ENCODE results near the gene CYTH4. TPM values are rescaled to one million over a fixed set of nuclear protein-coding genes. Genes with fewer than 3 reads are reported as not detected.

CYTH4 gene
- total and polyA plus RNA-seq, 2 of the 8 experiments (the other 6 are each of a cell fraction or from before 2014, with no cell fraction given): 0.09 TPM; not detected in 1

DNA sequence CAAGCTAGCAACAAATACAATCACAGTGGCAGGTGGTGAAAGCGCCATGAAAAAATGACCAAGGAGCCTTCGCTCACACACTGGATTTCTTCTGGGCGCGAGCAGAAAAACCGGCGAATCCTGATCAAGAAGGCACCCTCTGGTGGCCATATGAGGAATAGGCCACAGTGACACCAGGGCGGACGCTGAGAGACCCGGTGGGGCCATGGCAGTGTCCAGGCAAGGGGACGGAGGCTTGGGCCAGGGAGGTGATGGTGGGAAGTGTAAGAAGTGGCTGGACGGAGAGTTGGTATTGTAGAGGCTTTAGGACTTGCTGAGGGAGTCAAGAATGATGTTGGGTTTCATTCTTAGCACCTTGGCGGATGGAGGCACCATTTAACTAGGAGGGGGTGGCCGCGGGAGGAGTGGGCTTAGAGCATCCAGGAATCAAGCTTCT is 21.4 kb upstream of the CYTH4 start:
- Histone ChIP-seq H2BK120ac (replicated peaks; ENCODE audit: low read depth, low read length) (no peak overlapping the region), H3K23ac (ENCODE audit: insufficient read length) (no peak overlapping the region), H3K4ac (replicated peaks; ENCODE audit: insufficient read length, low read depth, low read length) (no peak overlapping the region), H3K79me2 (ENCODE audit: control insufficient read depth in 1 of 2, insufficient read depth in 2 of 2, low read length in 2 of 2) (no peaks in the 10 kb centered on the region), H3K23me2 (ENCODE audit: low read depth, low read length) (no peaks in the 10 kb centered on the region; the same call in 1 of the 2 replicates), H3K4me3 (ENCODE audit: extremely low read depth in 1 of 4, insufficient read depth in 2 of 4, low read depth in 3 of 4, low read length in 4 of 4) (no peak overlapping the region), H4K5ac (ENCODE audit: insufficient read length, low read depth, low read length) (no peak overlapping the region), H2BK20ac (ENCODE audit: low read length) (no peak overlapping the region), H3K4me2 (ENCODE audit: insufficient read depth in 1 of 2, low read depth in 2 of 2, low read length in 2 of 2) (no peak overlapping the region), H4K20me1 (replicated peaks in 1 of 2; ENCODE audit: control insufficient read depth in 1 of 2, insufficient read depth in 2 of 2, low read length in 2 of 2) (no peaks in the 10 kb centered on the region), H3K4me1 (replicated peaks in 1 of 4; ENCODE audit: control insufficient read depth in 3 of 4, insufficient read depth in 4 of 4, low read length in 3 of 4) (peaks cover 4 to 12% (median 5%) of the 10 kb centered on the region in 4 experiments), H2BK5ac (ENCODE audit: low read depth, low read length) (no peak overlapping the region), H2BK12ac (ENCODE audit: low read depth, low read length) (no peak overlapping the region), H2AK5ac (ENCODE audit: low read depth, low read length) (no peak overlapping the region), H3K9me3 (ENCODE audit: insufficient read depth in 2 of 2, low read depth in 1 of 2, low read length in 1 of 2) (peaks cover 12% of the 10 kb centered on the region in 2 experiments), H4K91ac (replicated peaks; ENCODE audit: insufficient read length, low read length) (no peak overlapping the region), H3K56ac (replicated peaks; ENCODE audit: insufficient read length, low read depth, low read length) (no peak overlapping the region), H3K9ac (replicated peaks in 1 of 4; ENCODE audit: extremely low read depth in 1 of 4, low read depth in 3 of 4, low read length in 3 of 4) (no peak overlapping the region), H3K18ac (ENCODE audit: extremely low read depth, low read length) (no peak overlapping the region), H4K8ac (ENCODE audit: extremely low read depth, insufficient read depth, low read length) (no peak overlapping the region), H2BK15ac (ENCODE audit: low read length) (0 out of 2 replicates have a peak overlapping the region, but pooled peaks have one; percentile 10), H3K27ac (ENCODE audit: low read depth, low read length) (no peak overlapping the region), H3K14ac (ENCODE audit: insufficient read length) (no peak overlapping the region), H3K36me3 (ENCODE audit: control insufficient read depth in 2 of 4, insufficient read depth in 4 of 4, low read length in 3 of 4) (no peaks in the 10 kb centered on the region), H3K27me3 (replicated peaks in 1 of 4; ENCODE audit: control insufficient read depth in 3 of 4, extremely low read depth in 1 of 4, insufficient read depth in 3 of 4, low read length in 3 of 4) (peaks cover 0 to 12% (median 7%) of the 10 kb centered on the region in 4 experiments; a peak in 2 of 7 replicates), H3K79me1 (ENCODE audit: low read depth, low read length) (no peaks in the 10 kb centered on the region), H2AFZ (ENCODE audit: low read length) (no peak overlapping the region)
- TF ChIP-seq KDM1A (IDR thresholded peaks at IDR 0.05; ENCODE audit: borderline replicate concordance, low read length) (no peak), RAD21 (IDR thresholded peaks at IDR 0.05 in 1 of 2, conservative IDR thresholded peaks at IDR 0.05 in 1 of 2; ENCODE audit: low read depth in 2 of 2, low read length in 2 of 2) (peak; percentile 62 to 75; a peak in 3 of 4 replicates), HDAC2 (IDR thresholded peaks at IDR 0.05; ENCODE audit: borderline replicate concordance in 1 of 2, low read depth in 2 of 2, low read length in 2 of 2) (peak in 1 of 2 experiments; percentile 42; a peak in 1 of 4 replicates), YY1 (IDR thresholded peaks at IDR 0.05; ENCODE audit: low read depth, low read length) (0 out of 2 replicates have a peak, but pooled peaks have one; percentile 54)
- TF ChIP-seq, protein P1, sequence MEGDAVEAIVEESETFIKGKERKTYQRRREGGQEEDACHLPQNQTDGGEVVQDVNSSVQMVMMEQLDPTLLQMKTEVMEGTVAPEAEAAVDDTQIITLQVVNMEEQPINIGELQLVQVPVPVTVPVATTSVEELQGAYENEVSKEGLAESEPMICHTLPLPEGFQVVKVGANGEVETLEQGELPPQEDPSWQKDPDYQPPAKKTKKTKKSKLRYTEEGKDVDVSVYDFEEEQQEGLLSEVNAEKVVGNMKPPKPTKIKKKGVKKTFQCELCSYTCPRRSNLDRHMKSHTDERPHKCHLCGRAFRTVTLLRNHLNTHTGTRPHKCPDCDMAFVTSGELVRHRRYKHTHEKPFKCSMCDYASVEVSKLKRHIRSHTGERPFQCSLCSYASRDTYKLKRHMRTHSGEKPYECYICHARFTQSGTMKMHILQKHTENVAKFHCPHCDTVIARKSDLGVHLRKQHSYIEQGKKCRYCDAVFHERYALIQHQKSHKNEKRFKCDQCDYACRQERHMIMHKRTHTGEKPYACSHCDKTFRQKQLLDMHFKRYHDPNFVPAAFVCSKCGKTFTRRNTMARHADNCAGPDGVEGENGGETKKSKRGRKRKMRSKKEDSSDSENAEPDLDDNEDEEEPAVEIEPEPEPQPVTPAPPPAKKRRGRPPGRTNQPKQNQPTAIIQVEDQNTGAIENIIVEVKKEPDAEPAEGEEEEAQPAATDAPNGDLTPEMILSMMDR (IDR thresholded peaks at IDR 0.05; ENCODE audit: control extremely low read depth in 1 of 3, insufficient read depth in 1 of 3, low read depth in 1 of 3, low read length in 3 of 3): peak; percentile 85 to 95 (median 93)
- peak; percentile 65 for FAIRE-seq
- WGBS, 2 experiments (ENCODE audit: extremely low coverage in 1 of 2, insufficient coverage in 1 of 2, insufficient read length in 1 of 2, insufficient replicate concordance in 2 of 2, low coverage in 1 of 2, low lambda C conversion rate in 2 of 2, missing lambda C conversion rate in 1 of 2): 36% methylated on average over 14 of the region's 14 CpGs; no CpG with 5 or more reads in 1 of the 2 experiments
- peak in 1 of 2 experiments; percentile 78 for DNase-seq (ENCODE audit: low read depth in 1 of 2, low spot score in 2 of 2)
- POLR2A ChIA-PET (ENCODE audit: partially characterized antibody): interaction anchor here (0.7 kb wide), 1 partner anchor 239 kb away, joined by 3 read pairs; no protein-coding TSS in a partner anchor
- CTCF ChIA-PET (ENCODE audit: partially characterized antibody): interaction anchor here (0.6 to 5.9 kb wide), 69 partner anchors 10 to 507 kb away, joined by 3 to 97 read pairs (median 4); partner anchors contain the start of genes KCTD17, RAC2, SSTR3 and TST

All from H1 (cell line).